Fibroblast of skin of left quadriceps (primary cell): ENCODE results near the gene PRDM7.
"Not testable (repeated sequence)": the region's sequence is repeated elsewhere in the genome, so short reads cannot be mapped to it uniquely, and the experiment has no call there.

Experiments used
- DNase-seq, 2 experiments: peaks; one replicate each; pipeline ENCODE4 v3.0.0-alpha.2; 2013; ENCODE audit warnings: low read depth in 2 of 2

PRDM7 gene

DNA sequence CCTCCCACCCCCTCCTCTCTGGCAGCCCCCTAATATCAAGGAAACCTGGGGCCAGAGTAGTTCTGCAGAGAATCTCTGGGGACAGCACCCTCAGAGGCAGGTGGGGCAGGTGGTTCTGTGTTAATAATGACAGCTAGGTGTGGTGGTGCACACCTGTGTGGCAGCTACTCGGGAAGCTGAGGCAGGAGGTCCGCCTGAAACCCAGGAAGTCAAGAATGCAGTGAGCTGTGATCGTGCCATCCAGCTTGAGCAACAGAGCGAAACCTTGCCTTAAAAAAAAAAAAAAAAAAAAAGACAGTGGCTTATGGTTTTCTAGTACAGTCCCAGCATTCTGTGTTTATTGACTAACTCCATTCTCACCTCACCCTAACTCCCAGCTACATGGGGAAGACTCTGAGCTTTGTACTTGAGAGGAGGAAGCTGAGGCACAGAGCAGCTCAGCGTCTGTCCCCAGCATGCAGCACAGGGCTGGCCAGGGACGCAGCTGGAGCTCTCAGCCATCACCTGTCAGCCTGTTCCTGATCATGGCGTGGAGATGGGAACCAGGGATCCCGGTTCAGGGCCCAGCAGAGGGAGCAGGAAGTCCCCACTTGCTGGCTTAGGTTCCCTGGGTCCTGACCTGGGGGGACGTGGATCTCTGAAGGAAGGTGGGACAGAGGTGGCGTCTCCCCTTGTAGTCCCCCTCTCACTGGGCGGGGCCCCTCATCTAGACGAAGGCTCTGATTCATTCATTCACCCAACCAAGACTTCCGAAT lies 64.0 kb downstream of the PRDM7 start:
- DNase-seq, result no peak

DNA sequence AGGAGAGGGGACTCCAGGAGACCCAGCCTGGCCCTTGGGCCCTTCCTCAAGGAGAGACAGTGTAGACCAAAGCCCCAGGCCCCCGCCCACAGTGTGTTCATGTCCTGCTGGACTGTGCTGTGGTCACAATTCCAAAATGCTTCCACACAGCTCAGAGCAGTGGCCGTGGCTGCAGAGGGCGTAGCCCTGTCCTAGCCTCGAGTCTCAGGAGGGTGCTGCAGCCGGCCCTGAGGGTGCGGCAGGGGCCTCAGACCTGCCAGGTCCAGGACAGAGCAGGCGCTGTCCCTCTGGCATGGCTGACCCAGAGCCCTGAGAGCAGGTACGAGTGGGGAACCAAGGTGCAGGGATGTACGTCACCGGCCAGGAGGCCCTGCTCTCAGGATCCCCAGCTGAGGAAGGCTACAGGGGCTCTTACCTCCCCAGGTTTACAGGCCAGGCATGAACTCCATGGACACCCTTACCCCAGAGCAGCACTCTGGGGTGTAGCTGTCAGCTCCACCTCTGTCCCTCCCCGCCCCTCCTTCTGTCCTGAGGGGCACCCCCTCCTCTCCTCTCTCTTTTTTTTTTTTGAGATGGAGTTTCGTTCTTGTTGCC lies 65.1 kb downstream of the PRDM7 start:
- DNase-seq, result no peak

DNA sequence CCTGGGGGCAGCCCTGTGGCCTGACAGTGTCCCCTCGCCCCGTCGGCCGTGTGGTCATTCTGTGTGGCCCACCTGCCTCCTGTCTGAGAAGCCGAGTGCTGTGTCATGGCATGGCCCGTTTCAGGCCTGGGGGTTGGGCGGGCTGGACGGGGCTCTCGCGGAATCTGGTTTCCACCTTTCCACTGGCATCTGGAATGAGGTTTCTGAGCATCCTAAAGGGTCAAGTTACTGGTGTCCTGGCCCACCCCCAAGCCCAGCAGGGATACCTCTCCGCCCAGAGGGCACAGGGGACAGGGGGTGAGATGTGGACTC lies 65.7 kb downstream of the PRDM7 start:
- no peak for DNase-seq

DNA sequence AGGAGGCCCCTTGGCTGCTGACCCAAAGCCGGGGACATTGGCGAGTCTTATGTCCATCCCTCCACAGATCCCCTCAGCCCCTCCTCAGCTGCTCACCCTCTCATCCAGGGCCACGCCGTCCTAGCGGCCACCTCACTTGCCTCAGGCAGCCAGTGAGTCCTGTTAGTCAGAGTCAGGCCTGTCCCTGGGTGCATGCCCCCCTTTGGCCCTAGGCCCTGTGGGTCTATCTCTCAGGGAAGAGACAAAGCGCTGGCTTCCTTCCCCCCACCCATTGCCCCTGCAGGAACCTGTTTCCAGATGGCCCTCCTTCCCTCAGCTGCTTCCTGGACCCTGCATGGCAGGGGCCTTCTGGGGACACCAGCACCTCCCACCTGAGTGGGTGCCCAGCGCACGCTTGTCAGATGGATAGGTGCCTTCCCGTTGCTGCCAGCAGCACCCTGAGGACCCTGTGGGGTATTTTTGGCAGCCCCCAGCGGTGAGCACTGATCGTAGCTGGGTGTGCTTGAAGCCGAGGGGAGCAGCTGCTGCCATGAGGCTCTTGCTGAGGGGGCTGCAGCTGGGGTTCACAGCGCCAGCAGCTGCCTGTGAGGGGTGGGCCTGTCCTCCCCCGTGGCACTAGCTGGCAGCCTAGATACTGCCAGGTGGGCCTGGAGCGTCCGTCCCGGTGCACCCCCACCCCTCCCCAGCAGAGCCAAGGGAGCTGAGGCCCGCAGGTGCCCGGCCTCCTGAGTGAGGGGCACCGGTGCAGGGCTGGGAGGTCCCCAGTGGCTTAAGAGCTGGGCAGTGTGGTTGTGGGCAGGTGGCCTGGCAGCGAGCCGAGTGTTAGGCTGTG lies 66.2 kb downstream of the PRDM7 start:
- DNase-seq, result no peak

DNA sequence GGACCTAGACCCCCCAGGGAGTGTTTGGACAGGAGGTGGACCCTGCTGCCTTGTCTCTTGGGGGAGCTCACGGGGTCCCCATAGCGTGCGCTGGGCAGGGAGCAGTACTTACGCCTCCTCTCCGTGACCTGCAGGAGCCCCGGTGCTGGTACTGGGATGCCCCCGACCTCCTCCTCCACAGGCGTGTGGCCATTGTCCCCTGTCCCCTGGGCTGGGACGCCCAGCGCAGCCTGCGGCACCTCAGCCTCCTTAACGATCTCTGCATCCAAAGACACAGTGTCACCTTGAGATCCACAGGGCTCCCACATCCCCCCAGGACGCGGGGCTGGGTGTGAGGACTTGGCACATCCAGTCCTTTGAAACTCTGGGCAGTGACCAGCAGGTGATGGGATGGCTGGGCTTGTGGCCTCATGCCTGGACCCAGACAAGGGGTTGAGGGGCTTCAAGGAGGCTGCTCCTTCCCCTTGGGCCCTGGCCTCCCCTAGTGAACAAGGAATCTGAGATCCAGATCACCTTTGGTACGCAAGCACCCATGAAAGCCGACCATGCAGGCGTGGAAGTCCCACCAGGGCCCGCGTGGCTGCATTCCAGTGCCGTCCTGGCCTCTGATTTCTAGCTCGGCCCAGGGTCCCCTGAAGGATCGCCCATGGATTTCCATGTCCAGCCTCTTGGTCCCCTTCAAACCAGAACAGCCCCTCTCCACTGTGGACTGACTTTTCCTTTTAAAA lies 67.8 kb downstream of the PRDM7 start:
- no peak for DNase-seq

DNA sequence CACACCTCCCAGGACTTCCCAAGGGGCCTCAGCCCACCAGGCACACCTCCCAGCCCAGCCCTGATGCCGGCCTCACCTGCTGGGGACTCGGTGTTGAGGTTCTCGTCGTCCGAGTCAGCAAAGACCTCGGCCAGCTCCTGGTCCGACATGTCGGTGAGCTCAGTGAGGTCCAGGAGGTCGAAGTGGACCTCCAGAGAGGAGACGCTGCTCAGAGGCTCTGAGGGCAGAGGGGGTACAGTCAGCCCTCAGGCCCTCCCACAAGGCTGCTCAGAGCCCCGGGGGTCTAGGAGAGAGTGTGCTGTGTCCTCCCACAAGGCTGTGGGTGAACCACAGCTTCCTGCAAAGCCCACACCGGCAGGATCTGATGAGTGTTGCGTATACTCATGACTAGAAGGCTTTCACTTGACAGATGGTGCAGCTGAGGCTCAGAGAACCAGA lies 68.4 kb downstream of the PRDM7 start:
- DNase-seq, result no peak

DNA sequence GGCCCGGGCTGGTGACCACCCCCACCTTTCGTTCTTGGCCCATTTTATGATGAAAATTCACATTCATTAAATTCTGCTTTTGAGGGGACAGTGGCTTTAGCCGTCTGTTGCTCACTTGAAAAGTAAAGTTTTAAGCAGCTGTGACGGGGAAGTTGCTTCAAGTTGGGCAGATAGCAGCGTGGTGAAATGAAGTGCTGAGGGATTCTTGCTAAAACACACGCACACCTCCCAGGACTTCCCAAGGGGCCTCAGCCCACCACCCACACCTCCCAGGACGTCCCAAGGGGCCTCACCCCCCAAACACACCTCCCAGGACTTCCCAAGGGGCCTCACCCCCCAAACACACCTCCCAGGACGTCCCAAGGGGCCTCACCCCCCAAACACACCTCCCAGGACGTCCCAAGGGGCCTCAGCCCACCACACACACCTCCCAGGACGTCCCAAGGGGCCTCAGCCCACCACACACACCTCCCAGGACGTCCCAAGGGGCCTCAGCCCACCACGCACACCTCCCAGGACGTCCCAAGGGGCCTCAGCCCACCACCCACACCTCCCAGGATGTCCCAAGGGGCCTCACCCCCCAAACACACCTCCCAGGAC lies 69.4 kb downstream of the PRDM7 start:
- DNase-seq, result not testable (repeated sequence)

DNA sequence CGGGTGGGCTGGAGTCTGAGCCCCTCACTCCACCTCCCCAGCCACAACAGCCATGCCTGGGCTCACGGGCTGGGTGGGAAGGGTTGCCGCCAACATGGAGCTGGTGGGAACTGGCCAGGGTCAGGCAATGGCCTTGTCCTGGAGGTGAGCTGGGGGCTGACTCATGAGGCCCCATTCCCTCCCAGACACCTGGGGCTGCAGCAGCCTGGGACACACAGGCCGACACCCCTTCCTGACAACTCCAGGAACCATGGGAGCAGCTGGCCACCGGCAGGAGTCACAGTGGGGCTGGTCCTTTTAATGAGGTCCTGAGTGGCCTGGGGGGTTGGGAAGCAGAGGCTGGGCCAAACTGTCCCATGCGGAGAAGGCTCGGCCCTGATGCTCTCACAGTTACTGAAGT lies 70.1 kb downstream of the PRDM7 start:
- DNase-seq, result no peak
